ENCODE results near the gene CAVIN4.
A peak's percentile ranks its signal among the peaks of the same experiment; 100 is the strongest.

The CAVIN4 gene

DNA sequence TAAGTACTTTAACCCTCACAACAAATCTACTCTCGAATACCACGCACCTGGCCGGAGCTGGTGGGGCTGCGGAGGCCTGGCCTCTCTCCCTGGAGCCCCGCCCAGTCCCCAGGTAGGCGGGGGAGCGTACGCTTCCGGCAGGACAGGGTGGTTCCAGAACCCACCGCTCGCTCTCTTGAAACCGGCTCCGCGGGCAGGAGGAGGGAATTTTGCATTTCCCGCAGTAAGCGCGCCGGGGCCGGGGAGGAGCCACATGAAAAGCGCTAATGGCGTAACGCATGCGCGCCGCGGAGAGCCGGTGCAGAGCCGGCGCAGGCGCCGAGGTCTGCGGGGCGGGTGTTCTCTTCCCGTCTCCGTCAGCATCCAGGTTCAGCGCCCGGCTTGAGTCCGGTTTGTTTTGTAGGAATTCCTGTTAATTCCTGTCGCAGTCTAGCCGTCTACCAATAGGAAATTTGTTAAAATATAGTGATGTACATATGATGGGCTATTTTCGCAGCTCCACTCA is 20.8 kb downstream of the CAVIN4 start:
- Histone ChIP-seq H3K27me3 (replicated peaks; ENCODE audit: control insufficient read depth, insufficient read depth, low read length) (no peaks in the 10 kb centered on the region), H3K4me3 (replicated peaks; ENCODE audit: low read depth, low read length) (peak overlapping the region; percentile 60), H3K36me3 (ENCODE audit: control insufficient read depth, insufficient read depth, low read length) (no peaks in the 10 kb centered on the region)
- DNase-seq (ENCODE audit: extremely low read depth, insufficient read length) = peak; percentile 76
- TF ChIP-seq, protein P1, sequence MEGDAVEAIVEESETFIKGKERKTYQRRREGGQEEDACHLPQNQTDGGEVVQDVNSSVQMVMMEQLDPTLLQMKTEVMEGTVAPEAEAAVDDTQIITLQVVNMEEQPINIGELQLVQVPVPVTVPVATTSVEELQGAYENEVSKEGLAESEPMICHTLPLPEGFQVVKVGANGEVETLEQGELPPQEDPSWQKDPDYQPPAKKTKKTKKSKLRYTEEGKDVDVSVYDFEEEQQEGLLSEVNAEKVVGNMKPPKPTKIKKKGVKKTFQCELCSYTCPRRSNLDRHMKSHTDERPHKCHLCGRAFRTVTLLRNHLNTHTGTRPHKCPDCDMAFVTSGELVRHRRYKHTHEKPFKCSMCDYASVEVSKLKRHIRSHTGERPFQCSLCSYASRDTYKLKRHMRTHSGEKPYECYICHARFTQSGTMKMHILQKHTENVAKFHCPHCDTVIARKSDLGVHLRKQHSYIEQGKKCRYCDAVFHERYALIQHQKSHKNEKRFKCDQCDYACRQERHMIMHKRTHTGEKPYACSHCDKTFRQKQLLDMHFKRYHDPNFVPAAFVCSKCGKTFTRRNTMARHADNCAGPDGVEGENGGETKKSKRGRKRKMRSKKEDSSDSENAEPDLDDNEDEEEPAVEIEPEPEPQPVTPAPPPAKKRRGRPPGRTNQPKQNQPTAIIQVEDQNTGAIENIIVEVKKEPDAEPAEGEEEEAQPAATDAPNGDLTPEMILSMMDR (IDR thresholded peaks at IDR 0.05; ENCODE audit: insufficient read depth, low read length, poor library complexity, severe bottlenecking) = no peak

DNA sequence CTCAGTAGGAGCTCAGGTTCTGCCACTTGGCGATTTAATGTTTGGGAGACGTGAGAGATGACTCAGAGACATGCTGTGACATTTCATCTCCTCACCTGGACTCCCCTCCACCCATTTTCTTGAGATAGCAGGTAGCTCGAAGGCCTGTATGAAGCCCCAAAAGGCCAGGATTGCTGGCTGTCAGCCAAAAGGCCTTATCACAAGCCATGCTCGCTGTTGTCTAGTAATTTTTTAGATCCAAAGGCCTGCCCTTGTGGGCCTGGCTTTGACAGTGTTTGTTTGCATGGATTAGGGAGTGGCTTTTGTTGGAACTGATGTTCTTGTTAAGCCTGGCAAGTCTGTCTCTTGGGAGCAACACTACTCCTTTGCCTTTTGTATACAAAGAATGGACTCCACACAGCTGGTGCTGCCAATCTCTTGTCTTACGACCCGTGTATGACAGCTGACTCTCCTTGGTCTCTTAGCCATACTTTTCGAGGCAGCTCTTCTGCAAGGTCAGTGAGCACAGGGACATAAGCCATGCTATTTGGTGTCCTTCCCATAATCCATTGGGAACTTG is 22.7 kb downstream of the CAVIN4 start:
- no peaks in the 10 kb centered on the region for H3K36me3 ChIP-seq (ENCODE audit: control insufficient read depth, insufficient read depth, low read length)
- DNase-seq (ENCODE audit: extremely low read depth, insufficient read length) = no peak
- TF ChIP-seq, protein P1 (IDR thresholded peaks at IDR 0.05; ENCODE audit: insufficient read depth, low read length, poor library complexity, severe bottlenecking) = no peak
- H3K4me3 ChIP-seq (replicated peaks; ENCODE audit: low read depth, low read length) = no peak overlapping the region
- H3K27me3 ChIP-seq (replicated peaks; ENCODE audit: control insufficient read depth, insufficient read depth, low read length) = no peaks in the 10 kb centered on the region

DNA sequence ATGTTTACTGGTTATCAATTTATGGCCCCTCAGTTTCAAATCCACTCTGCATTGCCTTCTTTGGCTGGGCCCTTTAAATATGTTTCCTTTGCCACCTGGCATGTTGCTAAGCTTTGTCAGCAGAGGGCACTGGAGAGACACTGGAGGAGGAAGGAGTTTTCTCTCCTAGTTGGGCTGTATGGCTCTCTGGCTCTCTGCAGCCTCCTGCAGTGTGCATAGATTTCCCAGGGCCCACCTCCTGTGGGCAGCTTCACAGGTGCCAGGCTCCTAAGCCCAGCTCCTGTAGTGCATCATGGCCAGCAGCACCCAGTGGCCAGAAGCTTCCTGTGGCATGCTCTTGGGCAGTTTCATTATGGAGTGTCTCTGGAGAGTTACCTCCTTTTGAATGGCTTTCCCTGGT is 23.3 kb downstream of the CAVIN4 start:
- no peak overlapping the region for H3K4me3 ChIP-seq (replicated peaks; ENCODE audit: low read depth, low read length)
- no peaks in the 10 kb centered on the region for H3K36me3 ChIP-seq (ENCODE audit: control insufficient read depth, insufficient read depth, low read length)
- no peaks in the 10 kb centered on the region for H3K27me3 ChIP-seq (replicated peaks; ENCODE audit: control insufficient read depth, insufficient read depth, low read length)
- TF ChIP-seq, protein P1 (IDR thresholded peaks at IDR 0.05; ENCODE audit: insufficient read depth, low read length, poor library complexity, severe bottlenecking) = peak; percentile 86
- peak; percentile 3 for DNase-seq (ENCODE audit: extremely low read depth, insufficient read length)

DNA sequence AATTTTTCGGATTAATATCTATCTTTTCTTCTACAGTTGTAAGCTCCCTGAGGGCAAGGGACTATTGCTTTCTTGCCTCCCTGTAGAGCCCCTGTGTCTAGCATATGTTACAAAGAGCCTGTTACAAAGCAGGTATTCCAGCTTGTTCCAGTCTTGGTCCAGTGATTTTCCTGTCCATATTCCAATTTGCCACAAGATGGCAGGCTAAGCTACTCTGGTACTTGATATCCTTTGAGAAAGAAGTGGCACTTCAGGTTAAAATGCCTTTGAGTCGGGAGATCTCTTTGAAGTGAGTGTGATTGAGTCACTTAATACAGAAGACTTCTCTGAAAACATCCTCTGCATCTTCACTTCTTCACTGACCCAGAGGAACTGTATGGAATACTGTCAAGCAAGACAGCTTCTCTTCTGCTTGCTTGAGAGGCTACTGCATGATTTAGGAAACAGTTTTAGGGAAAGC is 24.5 kb downstream of the CAVIN4 start:
- DNase-seq (ENCODE audit: extremely low read depth, insufficient read length) = no peak
- Histone ChIP-seq H3K27me3 (replicated peaks; ENCODE audit: control insufficient read depth, insufficient read depth, low read length) (no peaks in the 10 kb centered on the region; the same call in 1 of the 2 replicates), H3K36me3 (ENCODE audit: control insufficient read depth, insufficient read depth, low read length) (no peaks in the 10 kb centered on the region), H3K4me3 (replicated peaks; ENCODE audit: low read depth, low read length) (no peak overlapping the region)
- TF ChIP-seq, protein P1 (IDR thresholded peaks at IDR 0.05; ENCODE audit: insufficient read depth, low read length, poor library complexity, severe bottlenecking) = peak; percentile 52

DNA sequence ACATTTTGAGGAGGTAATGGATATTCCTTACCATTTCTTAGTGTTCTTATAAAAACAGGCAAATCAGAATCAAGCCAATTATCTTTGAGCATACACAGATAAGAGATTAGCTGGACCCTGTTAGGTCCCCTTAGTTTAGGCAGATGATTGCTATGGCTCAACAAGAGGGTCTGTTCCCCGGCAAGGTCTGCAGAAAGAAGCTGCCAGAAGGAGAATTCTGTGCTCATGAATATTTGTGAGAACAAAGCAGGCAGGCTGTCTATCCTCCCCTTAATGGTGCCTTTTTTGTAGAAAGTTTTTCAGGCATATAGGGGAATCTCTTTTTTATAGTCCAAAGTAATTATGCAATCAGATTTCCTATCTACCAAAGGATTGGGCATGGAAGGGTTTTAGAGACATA is 27.5 kb downstream of the CAVIN4 start:
- Histone ChIP-seq H3K36me3 (ENCODE audit: control insufficient read depth, insufficient read depth, low read length) (no peaks in the 10 kb centered on the region), H3K27me3 (replicated peaks; ENCODE audit: control insufficient read depth, insufficient read depth, low read length) (no peaks in the 10 kb centered on the region; the same call in 1 of the 2 replicates), H3K4me3 (replicated peaks; ENCODE audit: low read depth, low read length) (no peak overlapping the region)
- TF ChIP-seq, protein P1 (IDR thresholded peaks at IDR 0.05; ENCODE audit: insufficient read depth, low read length, poor library complexity, severe bottlenecking) = no peak
- no peak for DNase-seq (ENCODE audit: extremely low read depth, insufficient read length)
